AG08396 (cell line): ENCODE data around the gene ANAPC10.
"Not testable (repeated sequence)": the region's sequence is repeated elsewhere in the genome, so short reads cannot be mapped to it uniquely, and the experiment has no call there.

Experiments used
- DNase-seq: peaks from one replicate; pipeline ENCODE4 v3.0.0; 2012; ENCODE audit warnings: low spot score, mixed read lengths

The ANAPC10 gene

DNA sequence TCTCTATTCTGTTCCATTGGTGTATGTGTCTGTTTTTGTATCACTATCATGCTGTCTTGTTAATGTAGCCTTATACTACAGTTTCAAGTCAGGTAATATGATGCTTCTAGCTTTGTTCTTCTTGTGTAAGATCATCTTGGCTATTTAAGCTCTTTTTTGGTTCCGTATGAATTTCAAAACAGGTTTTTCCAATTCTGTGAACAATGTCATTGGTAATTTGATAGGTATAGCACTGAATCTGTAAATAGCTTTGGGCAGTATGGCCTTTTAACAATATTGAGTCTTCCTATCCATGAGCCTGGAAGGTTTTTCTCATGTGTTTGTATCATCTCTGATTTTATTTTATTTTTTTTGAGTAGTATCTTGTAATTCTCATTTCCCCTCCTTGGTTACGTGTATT is 94.3 kb downstream of the ANAPC10 start:
- DNase-seq: no peak

DNA sequence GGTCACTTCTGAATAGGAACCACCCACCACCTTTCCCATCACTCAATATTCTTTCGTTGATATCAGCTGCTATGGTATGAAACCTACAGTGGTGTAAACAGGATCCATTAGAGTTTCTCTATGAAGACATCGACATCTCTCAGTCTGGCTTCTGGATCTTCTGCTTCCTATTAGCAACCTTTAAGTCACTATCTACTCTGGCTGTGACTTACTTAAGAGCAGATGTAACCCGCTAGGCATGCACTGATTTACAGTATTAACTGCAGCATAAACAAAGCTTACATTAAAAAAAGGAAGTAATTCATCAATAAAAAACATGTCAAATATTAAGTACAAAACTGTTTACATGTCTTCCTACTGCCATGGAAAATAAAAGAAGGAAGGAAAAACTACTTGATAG is 96.4 kb downstream of the ANAPC10 start:
- no peak for DNase-seq

DNA sequence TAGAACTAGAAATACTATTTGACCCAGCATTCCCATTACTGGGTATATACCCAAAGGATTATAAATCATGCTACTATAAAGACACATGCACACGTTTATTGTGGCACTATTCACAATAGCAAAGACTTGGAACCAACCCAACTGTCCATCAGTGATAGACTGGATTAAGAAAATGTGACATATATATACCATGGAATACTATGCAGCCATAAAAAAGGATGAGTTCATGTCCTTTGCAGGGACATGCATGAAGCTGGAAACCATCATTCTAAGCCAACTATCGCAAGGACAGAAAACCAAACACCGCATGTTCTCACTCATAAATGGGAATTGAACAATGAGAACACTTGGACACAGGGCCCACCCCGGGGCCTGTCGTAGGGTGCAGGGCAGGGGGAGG is 97.3 kb downstream of the ANAPC10 start:
- not testable (repeated sequence) for DNase-seq

DNA sequence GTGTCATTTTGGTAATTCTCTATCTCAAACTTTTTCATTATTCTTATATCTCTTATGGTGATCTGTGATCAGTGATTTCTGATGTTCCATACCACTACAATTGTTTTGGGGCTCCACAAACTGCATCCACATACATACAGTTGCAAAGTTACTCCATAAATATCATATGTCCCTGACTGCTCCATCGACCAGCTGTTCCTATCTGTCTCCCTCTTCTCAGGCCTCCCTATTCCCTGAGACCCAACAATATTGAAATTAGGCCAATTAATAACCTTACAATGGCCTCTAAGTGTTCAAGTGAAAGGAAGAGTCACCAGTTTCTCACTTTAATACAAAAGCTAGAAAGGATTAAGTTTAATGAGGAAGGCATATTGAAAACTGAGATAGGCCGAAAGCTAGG is 108.7 kb downstream of the ANAPC10 start:
- DNase-seq: no peak

DNA sequence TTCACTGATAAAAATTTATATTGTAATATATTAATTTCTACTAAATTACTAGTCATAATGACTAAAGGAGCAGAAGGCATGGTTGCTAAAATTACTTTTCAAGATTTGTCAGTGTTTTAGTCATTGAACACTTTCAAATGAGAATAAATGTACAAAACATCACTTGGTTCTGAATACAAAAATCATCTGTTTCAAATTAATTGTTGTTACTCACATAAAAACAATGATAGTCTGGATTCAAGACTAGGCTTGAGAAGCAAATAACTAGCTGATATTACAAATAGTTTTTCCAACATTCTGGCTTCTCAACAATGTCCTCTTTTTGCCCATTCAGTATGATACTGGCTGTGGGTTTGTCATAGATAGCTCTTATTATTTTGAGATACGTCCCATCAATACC is 112.5 kb downstream of the ANAPC10 start:
- DNase-seq: no peak

DNA sequence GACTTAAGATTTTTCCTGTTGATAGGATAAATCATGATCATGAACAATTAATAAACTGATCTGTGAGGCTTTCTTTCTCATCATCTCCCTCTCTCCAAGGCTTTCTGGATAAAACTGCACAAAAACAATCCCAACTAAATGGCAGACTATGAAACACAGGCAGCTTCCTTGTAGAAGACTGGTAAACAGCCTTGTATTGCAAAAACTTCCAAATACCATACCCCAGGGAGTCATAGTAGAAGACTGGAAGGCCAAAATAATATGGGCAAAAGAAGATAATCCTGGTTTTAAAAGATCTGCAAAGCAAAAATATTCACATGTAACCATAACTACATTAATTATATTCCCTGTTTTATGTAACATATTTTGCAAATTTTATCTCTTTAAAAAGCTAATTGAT is 113.0 kb downstream of the ANAPC10 start:
- DNase-seq: no peak

DNA sequence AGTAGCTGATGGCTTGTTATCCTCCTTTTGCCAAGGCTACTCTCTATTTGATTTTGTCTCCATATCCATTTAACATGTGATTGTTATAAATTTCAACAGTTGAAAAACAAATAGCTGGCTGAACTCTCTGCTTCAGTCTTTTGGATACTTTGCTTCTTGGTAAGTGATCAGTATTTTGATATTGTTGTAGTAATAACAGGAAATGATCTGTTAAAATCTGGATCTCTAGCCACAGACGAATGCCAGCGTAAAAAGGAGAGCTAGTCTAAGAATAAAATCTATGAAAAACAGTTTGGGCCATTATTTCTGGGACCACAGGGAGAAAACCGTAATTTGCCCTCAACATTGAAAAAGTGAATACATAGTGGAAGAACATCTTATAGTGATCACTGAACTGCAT is 113.8 kb downstream of the ANAPC10 start:
- DNase-seq: no peak

DNA sequence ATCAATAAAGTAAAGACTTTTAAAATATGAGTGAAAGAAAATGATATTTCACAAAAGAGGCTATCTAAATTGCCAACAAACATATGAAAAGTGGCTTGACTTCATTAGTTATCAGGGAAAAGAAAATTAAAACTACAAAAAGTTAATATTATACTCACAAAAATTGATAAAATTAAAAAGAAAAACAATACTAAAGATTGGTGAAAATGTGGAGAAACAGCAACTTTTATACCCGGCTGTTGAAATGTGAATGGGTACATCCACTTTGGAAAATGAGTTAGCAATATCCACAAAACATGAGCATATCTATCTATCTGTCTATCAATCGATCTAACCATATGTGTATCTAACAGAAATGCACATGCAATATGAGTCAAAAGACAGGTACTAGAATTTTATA is 122.3 kb downstream of the ANAPC10 start:
- DNase-seq: no peak

DNA sequence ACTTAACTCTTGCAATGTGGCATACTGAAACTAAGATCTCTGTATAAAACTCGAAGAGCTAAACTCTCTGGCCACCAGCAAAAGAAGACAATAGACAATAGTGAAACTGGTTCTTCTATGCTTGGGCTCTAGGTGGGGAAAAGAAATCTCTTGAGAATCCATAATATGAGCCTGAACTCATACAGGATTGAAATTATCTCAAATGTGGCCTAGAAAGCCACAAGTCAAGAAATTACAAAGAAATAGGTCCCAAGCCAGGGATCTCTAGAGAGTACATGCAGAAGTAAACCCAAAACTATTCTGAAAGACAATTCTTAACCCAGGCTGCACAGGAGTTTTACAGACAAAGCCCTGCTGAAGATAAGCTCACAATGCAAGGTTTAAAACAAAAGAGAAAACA is 127.4 kb downstream of the ANAPC10 start:
- no peak for DNase-seq

DNA sequence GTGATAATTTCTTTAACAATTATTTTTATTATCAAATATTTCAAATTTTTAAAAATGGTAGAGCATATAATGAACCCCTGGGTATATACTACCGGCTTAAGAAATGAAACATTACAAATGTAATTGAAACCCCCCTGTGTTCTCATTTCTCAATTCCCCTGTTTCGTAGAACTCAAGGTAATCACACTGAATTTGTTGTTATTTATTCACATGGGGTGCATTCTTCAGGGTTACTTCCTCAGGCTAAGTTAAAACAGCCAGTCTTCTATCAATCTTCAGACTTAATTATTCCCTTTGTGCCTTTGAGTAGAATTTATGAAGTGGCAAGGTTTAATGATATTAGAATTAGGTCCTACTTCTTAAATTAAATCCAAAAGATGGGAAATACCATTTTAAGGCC is 128.2 kb downstream of the ANAPC10 start:
- DNase-seq: no peak

DNA sequence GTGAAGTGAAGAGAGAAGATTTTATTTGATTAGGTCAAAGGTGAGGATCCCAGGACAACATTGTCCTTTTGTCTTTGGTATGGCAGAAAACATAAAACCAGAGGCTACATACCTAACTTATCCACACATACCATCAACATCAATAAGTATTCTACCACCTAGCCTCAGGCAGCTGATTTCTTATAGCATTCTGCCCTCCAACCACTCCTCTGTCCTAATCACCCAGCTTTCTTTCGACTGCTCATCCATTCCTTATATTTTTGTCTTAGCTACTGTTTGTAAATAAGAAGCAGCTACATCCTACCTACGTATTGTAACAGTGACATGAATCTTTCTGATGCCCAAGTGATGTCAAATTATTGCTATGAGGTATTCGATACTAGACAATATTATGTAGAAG is 129.4 kb downstream of the ANAPC10 start:
- DNase-seq: no peak

DNA sequence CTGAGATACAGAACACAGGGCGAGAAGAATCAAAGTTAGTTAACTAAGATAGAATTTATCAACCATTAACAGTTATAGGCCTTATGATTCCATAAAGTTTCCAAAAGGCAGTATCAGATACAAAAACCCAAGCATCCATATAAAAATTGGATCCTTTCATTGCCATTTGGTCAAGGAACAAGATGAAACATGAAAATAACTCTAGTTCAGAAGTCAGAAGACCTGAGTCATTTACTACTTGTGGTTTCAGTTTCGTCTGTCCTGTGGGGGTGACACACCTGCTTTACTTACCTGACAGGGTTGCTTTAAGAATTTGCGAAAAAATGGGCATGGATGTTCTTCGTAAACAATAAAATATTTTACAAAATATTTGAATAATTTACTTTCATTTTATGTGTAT is 130.8 kb downstream of the ANAPC10 start:
- DNase-seq: no peak

DNA sequence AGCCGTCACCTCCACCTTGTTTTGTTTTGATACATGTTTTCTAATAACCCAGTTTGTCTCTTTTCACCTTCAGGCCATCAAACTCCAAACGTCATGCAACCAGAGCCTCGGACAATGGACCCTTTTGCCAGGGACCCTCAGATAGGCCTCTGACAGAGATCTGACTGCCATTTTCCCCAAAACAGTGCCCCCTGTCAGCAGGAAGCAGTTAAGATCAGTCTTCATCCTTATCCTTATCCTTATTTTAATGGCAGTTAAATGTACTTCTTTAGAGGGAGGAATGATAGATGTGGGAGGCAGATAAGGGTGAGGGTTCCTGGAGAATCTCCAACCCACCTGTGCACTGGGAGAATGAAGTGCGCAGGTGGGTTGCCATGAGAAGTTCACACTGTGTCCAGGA is 135.7 kb downstream of the ANAPC10 start:
- DNase-seq: no peak

DNA sequence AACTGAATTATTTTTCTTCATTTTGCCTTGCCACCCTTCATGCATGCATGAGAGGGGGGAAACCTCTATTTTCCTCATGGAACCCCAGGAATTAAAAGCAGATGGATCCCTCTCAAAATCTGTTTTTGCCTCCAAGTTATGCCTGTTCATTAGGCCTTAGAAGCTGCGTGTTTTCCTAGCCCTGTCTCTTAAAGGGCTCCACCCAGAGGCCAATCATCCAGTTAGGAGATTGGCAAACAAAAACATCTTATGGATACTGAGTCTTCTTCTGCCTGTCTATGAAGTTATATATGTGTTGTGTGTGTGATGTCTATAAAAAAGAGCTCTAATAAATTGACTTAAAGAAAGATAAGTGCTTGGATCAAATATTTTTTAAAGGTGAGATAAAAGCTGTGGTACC is 142.9 kb downstream of the ANAPC10 start:
- DNase-seq: no peak

DNA sequence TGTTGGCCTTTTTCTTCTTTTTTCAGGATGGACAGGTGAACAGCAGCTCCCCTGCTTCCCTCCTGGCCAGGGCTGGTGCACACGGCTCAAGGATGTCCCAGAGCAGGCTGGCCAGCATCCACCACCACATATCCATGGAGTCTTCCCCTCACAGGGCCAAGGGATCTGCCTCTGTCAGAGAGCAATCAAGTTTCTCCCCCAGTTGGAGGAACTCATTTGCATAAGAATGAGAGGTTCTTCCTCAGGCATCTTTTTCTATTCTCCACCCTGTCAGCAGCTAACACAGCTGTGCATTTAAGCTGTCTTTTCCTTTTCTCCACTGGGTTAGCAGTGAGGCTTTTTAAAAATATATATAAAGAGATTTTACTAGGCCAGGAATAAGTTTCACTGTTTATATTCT is 143.8 kb downstream of the ANAPC10 start:
- no peak for DNase-seq

DNA sequence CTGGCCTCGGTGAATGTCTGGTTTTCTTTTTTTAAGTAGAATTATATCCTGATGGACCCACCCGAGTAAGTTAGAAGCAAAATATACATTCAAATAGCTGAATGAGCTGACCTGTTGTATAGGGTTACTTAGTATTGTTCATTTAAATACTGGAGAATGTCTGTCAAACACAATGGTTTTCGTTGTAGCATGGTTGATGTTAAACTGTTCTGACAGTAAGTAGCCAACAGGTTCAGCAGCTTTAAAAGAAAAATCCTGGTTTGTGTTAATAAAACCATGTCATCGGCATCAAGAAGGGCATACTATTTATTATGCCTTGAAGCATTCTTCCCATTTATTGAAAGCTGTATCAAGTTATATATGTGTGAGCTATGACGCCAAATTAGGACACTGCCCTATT is 149.6 kb downstream of the ANAPC10 start:
- DNase-seq: no peak

DNA sequence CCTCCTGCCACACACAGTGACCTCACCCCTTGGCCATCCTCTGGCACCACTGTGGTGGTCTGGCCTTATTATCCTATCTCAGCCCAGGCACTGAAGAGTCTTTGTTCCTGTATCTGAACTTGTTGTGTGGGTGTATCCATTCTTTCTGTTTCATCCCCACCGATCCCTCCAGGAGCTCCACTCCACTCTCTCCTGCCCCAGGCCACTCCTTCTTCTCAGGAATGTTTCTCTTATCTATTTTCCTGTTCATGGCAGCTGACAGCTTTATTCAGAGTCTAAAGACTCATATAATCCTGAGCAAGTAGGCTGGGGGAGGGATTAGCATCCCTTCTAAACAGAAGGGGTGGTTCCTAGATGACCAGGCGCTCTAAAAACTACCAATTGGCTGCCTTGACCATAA is 150.0 kb downstream of the ANAPC10 start:
- DNase-seq: no peak
